Endothelial cell of umbilical vein (primary cell): Measurements from ENCODE around the gene PCGF5. TPM values are rescaled to one million over a fixed set of nuclear protein-coding genes. Genes with fewer than 3 reads are reported as not detected.

Experiments used
- BruUV-seq: library from RNA; stranded (reverse); fragments of 400-500 nt; replicated peaks from 2 replicates; lab custom pipeline; 2021; lab: Mats Ljungman, UMichigan
- CTCF ChIA-PET: fragments of 300-600, 350-600 bp; sonication (Branson Sonifier 250); formaldehyde crosslinking; loops from one replicate; lab custom pipeline; 2021; ENCODE audit warnings: antibody characterized with exemption, inconsistent platforms; lab: Charles Lee
- POLR2A ChIA-PET: fragments of 300-600, 350-600 bp; sonication (Branson Sonifier 250); formaldehyde crosslinking; loops from one replicate; lab custom pipeline; 2021; ENCODE audit warnings: antibody characterized with exemption, inconsistent platforms; lab: Charles Lee
- DNase-seq: peaks from one replicate; pipeline ENCODE4 v3.0.0-alpha.2; 2011; ENCODE audit warnings: low read depth, low spot score
- FAIRE-seq: peaks from 2 replicates; lab custom pipeline; 2011; peaks lifted over from hg19 to GRCh38; lab: Jason Lieb, UNC
- H2AFZ ChIP-seq: 2 replicates; pipeline ENCODE4 v1.6.0; 2012; ENCODE audit warnings: low read depth, low read length, control low read depth, inconsistent platforms
- H3K27ac ChIP-seq: 2 replicates; pipeline ENCODE4 v1.5.1; 2011; ENCODE audit warnings: low read depth, mild to moderate bottlenecking, control low read depth, low read length, moderate library complexity; ENCODE audit not compliant: insufficient read depth
- H3K27me3 ChIP-seq, 2 experiments: 2 replicates each; pipeline versions ENCODE4 v1.6.0 to v1.6.1; 2011; ENCODE audit warnings: low read length in 2 of 2, mixed read lengths in 1 of 2; ENCODE audit not compliant: control insufficient read depth in 2 of 2, insufficient read depth in 2 of 2
- H3K36me3 ChIP-seq, 2 experiments: 2 replicates in 1 of 2; 3 replicates in 1 of 2; pipeline ENCODE4 v1.5.1; 2011; ENCODE audit warnings: low read length in 2 of 2, mild to moderate bottlenecking in 1 of 2, moderate library complexity in 1 of 2; ENCODE audit not compliant: control insufficient read depth in 2 of 2, insufficient read depth in 2 of 2; ENCODE audit errors: extremely low read depth in 1 of 2
- H3K4me1 ChIP-seq: 3 replicates; pipeline ENCODE4 v1.5.1; 2011; ENCODE audit warnings: mild to moderate bottlenecking, low read length; ENCODE audit not compliant: control insufficient read depth, insufficient read depth; ENCODE audit errors: extremely low read depth
- H3K4me2 ChIP-seq: 2 replicates; pipeline ENCODE4 v1.6.1; 2011; ENCODE audit warnings: low read length, control low read depth, mixed read lengths; ENCODE audit not compliant: insufficient read depth
- H3K4me3 ChIP-seq, 3 experiments: fragments of 200-600 bp in 1 of 3; sonication (generic), shearing (Covaris generic) in 1 of 3; replicated peaks in 1 of 3; 2 replicates each; pipeline ENCODE4 v1.5.1; 2011 to 2016; ENCODE audit warnings: control low read depth in 3 of 3, low read length in 3 of 3, mild to moderate bottlenecking in 2 of 3, inconsistent platforms in 1 of 3, low read depth in 1 of 3, moderate library complexity in 1 of 3; ENCODE audit not compliant: insufficient read depth in 1 of 3
- H3K79me2 ChIP-seq: 2 replicates; pipeline ENCODE4 v1.6.0; 2012; ENCODE audit warnings: low read length, inconsistent platforms; ENCODE audit not compliant: control insufficient read depth, insufficient read depth
- H3K9ac ChIP-seq: replicated peaks from 2 replicates; pipeline ENCODE3; 2011; ENCODE audit warnings: low read length, control low read depth; ENCODE audit not compliant: insufficient read depth; ENCODE audit errors: extremely low read depth
- H3K9me1 ChIP-seq: replicated peaks from 3 replicates; pipeline ENCODE4 v1.6.0; 2011; ENCODE audit warnings: mild to moderate bottlenecking, low read length; ENCODE audit not compliant: control insufficient read depth, insufficient read depth; ENCODE audit errors: extremely low read depth
- H3K9me3 ChIP-seq: replicated peaks from 2 replicates; pipeline ENCODE4 v1.5.1; 2012; ENCODE audit warnings: low read length, inconsistent platforms; ENCODE audit not compliant: control insufficient read depth, insufficient read depth
- H4K20me1 ChIP-seq: replicated peaks from 2 replicates; pipeline ENCODE3; 2011; ENCODE audit warnings: mild to moderate bottlenecking, low read length; ENCODE audit not compliant: control insufficient read depth, insufficient read depth; ENCODE audit errors: extremely low read depth
- GATA2 ChIP-seq: IDR thresholded peaks from 2 replicates; pipeline ENCODE4 v1.7.0; 2011; ENCODE audit warnings: low read depth, mild to moderate bottlenecking, moderate library complexity, mixed read lengths, low read length; ENCODE audit not compliant: insufficient read length, insufficient read depth
- JUN ChIP-seq: IDR thresholded peaks from 2 replicates; pipeline ENCODE4 v1.6.1; 2011; ENCODE audit warnings: borderline replicate concordance, low read depth; ENCODE audit not compliant: insufficient read length, insufficient read depth
- dilution Hi-C: fragments of 300-500 bp; cut with MboI; formaldehyde crosslinking; loops from one replicate; pipeline ENCODE4 v1.15.0; 2019; ENCODE audit warnings: low sequenced_read_pairs; ENCODE audit not compliant: extremely low pct_ligation_motif_present
- intact Hi-C: fragments of 100-400 bp; cut with micrococcal nuclease; formaldehyde crosslinking; loops from one replicate; pipeline ENCODE4 v1.10.0; 2022
- polyA plus RNA-seq, 4 experiments: library from polyadenylated mRNA; depleted of rRNA in 3 of 4; stranded (reverse) in 3 of 4; unstranded in 1 of 4; fragments of >200 nt; gene quantifications; 2 replicates each; pipeline versions ENCODE4 v1.2.1 to v1.2.3, GENCODE V29; 2011 to 2012; ENCODE audit warnings: missing spikeins in 1 of 4
- total RNA-seq: library from RNA; stranded (reverse); gene quantifications from 2 replicates; pipeline ENCODE4 v1.2.3, GENCODE V29; 2021

The PCGF5 gene
- total and polyA plus RNA-seq, 2 donors (not counting 3 experiments of a cell fraction or from before 2014, with no cell fraction given) = 25.0 to 29.8 TPM

GRCh38 chr10:91284486-91285090 is 64.1 kb downstream of the PCGF5 start:
- POLR2A ChIA-PET = no interaction called here
- DNase-seq (no peak), FAIRE-seq (no peak)
- no peak overlapping the region for H3K4me2 ChIP-seq
- no peak overlapping the region for H3K4me3 ChIP-seq
- no peaks in the 10 kb centered on the region for H3K79me2 ChIP-seq
- no peaks in the 10 kb centered on the region for H3K36me3 ChIP-seq
- no peaks in the 10 kb centered on the region for H3K9me3 ChIP-seq
- H4K20me1 ChIP-seq = no peaks in the 10 kb centered on the region
- dilution Hi-C loops (no loop called here), intact Hi-C loops (no loop called here)
- H3K27me3 ChIP-seq = no peaks in the 10 kb centered on the region
- CTCF ChIA-PET = interaction anchor here (1.1 to 2.4 kb wide), 4 partner anchors 11 to 405 kb away, joined by 3 to 12 read pairs (median 5); no protein-coding TSS in a partner anchor
- no peaks in the 10 kb centered on the region for H3K9me1 ChIP-seq
- H2AFZ ChIP-seq = no peak overlapping the region
- no peaks in the 10 kb centered on the region for H3K4me1 ChIP-seq
- BruUV-seq = no TSS peak
- no peak overlapping the region for H3K27ac ChIP-seq
- TF ChIP-seq JUN = no peak
- H3K9ac ChIP-seq = no peak overlapping the region

- no peaks in the 10 kb centered on the region for H3K4me1 ChIP-seq
- H3K4me3 ChIP-seq = no peak overlapping the region
- H3K9me1 ChIP-seq = no peaks in the 10 kb centered on the region
- no peak overlapping the region for H3K27ac ChIP-seq
- intact Hi-C loops = no loop called here
- H3K9ac ChIP-seq = no peak overlapping the region
- POLR2A ChIA-PET = no interaction called here
- dilution Hi-C loops = no loop called here
- no peak for TF ChIP-seq GATA2
- FAIRE-seq (no peak), DNase-seq (no peak)
- H3K9me3 ChIP-seq = no peaks in the 10 kb centered on the region
- CTCF ChIA-PET = interaction anchor here (5.4 kb wide), 1 partner anchor 12 kb away, joined by 35 read pairs; no protein-coding TSS in a partner anchor
- no peaks in the 10 kb centered on the region for H4K20me1 ChIP-seq
- no peak overlapping the region for H3K4me2 ChIP-seq
- no peaks in the 10 kb centered on the region for H3K36me3 ChIP-seq
- H2AFZ ChIP-seq = no peak overlapping the region
- BruUV-seq = no TSS peak
- H3K79me2 ChIP-seq = no peaks in the 10 kb centered on the region
- H3K27me3 ChIP-seq = no peaks in the 10 kb centered on the region
These were observed 66.1 kb downstream of the PCGF5 start for GRCh38 chr10:91286572-91286971.
